Heart left ventricle (tissue), 16 donors: ENCODE measurements around the gene BRK1. TPM values are rescaled to one million over a fixed set of nuclear protein-coding genes. Genes with fewer than 3 reads are reported as not detected.

Experiments
- ATAC-seq, 4 donors: fragments of 200-7000 bp; cut with Tn5 transposase; one replicate each; pipeline ENCODE4 v1.9.1; 2020 to 2022; ENCODE audit warnings: moderate library complexity in 4 of 4, mild to moderate bottlenecking in 3 of 4, moderate number of reproducible peaks in 1 of 4
- DNase-seq, 5 donors: peaks; one replicate each; pipeline ENCODE4 v3.0.0-alpha.2; 2020
- H3K27ac ChIP-seq, 12 donors: fragments of 200-600 bp; sonication (generic) in 4 of 12; one replicate each; pipeline versions ENCODE4 v1.5.0 to v1.8.0; 2016 to 2022; ENCODE audit warnings: mild to moderate bottlenecking in 2 of 12
- H3K27me3 ChIP-seq, 9 donors: fragments of 200-600 bp; sonication (generic) in 2 of 9; one replicate each; pipeline versions ENCODE4 v1.5.1 to v1.8.0; 2016 to 2022; ENCODE audit warnings: mild to moderate bottlenecking in 3 of 9
- H3K36me3 ChIP-seq, 9 donors: fragments of 200-600 bp; sonication (generic) in 2 of 9; one replicate each; pipeline versions ENCODE4 v1.5.0 to v1.8.0; 2018 to 2022; ENCODE audit warnings: mild to moderate bottlenecking in 2 of 9
- H3K4me1 ChIP-seq, 12 donors: fragments of 200-600 bp; sonication (generic) in 4 of 12; one replicate each; pipeline versions ENCODE4 v1.5.0 to v1.8.0; 2016 to 2022; ENCODE audit warnings: mild to moderate bottlenecking in 3 of 12
- H3K4me3 ChIP-seq, 12 donors: fragments of 200-600 bp; sonication (generic) in 4 of 12; one replicate each; pipeline versions ENCODE4 v1.5.0 to v1.8.0; 2017 to 2022; ENCODE audit warnings: mild to moderate bottlenecking in 9 of 12, moderate library complexity in 4 of 12
- H3K9me3 ChIP-seq, 12 donors: fragments of 200-600 bp; sonication (generic) in 4 of 12; one replicate each; pipeline versions ENCODE4 v1.5.0 to v1.8.0; 2016 to 2022; ENCODE audit warnings: mild to moderate bottlenecking in 1 of 12
- POLR2A ChIP-seq, 2 donors: fragments of 450-650 bp; IDR thresholded peaks; one replicate each; pipeline ENCODE4 v1.6.1; 2017; ENCODE audit warnings: antibody characterized with exemption in 2 of 2, mild to moderate bottlenecking in 2 of 2, moderate library complexity in 2 of 2
- WGBS, 4 donors: extraction: QIAGEN DNeasy Blood & Tissue Kit in 2 of 4; methylation state at CpG; one replicate each; pipeline versions ENCODE4 v1.1.5 to v1.1.7; 2013 to 2018; 5-methylcytosine and 5-hydroxymethylcytosine counted together
- intact Hi-C, 10 donors: fragments of 100-400 bp; cut with DNase I; formaldehyde crosslinking; loops; one replicate each; pipeline versions ENCODE4 v1.11.1 to v1.14.2; 2022
- polyA plus RNA-seq, 2 donors: library from polyadenylated mRNA; stranded (reverse); fragments of 200-250 nt; gene quantifications; one replicate each; pipeline ENCODE4 v1.2.3, GENCODE V29; 2013
- total RNA-seq, 9 donors: library from RNA; depleted of rRNA in 2 of 9; stranded (reverse); fragments of >200 nt in 2 of 9; fragmentation: NEBNext Ultra II Directional in 3 of 9; extraction: Animal tissue kit (Norgen Biotek cat#: 25700) in 3 of 9; gene quantifications; one replicate each; pipeline versions ENCODE4 v1.1.0 to v1.2.4, GENCODE V29; 2016 to 2023
- TF ChIP-seq, protein P1 (sequence below), 12 donors: fragments of 200-600 bp; sonication (generic) in 4 of 12; IDR thresholded peaks; one replicate each; pipeline versions ENCODE4 v1.5.0 to v1.8.0; 2018 to 2022; ENCODE audit warnings: antibody characterized with exemption in 12 of 12, mild to moderate bottlenecking in 5 of 12
- donor health status: ischemic (EF 13 %, LVEDD 7.1; RV severe dilation, severe dysfunction).
- donor health status: healthy with polysubstance abuse.
- donor health status: DM: no; HTN: yes; CAD: no.
- donor health status: DM: no; HTN: no; CAD: no.
- donor health status: ischemic (EF 25% LVEDD 6.9; RV normal size, moderate dysfunction).
- donor health status: ischemic (EF 25% LVEDD 5.7; RV mildly dilated, moderate dysfunction).
- donor health status: healthy.
- donor health status: DM: yes; HTN: yes; CAD: no.
- donor health status: ischemic (EF 35%, LVEDD 5.7; RV mildly dilated, moderate dysfunction).
- donor health status: nonischemic (EF 11% LVEDD 7.7; RV severe dilation, severe dysfunction).
- donor health status: DM: yes; HTN: yes; CAD: no.
- donor health status: PGD.
- donor health status: ischemic (EF 29% LVEDD 5.4; RV normal size, mild dysfunction).
- donor health status: nonischemic (EF 23%, LVEDD 6.1; RV moderate dilation, normal function).

BRK1 gene
- total and polyA plus RNA-seq, 11 donors: 69.8 to 159 (median 89.8) TPM

DNA sequence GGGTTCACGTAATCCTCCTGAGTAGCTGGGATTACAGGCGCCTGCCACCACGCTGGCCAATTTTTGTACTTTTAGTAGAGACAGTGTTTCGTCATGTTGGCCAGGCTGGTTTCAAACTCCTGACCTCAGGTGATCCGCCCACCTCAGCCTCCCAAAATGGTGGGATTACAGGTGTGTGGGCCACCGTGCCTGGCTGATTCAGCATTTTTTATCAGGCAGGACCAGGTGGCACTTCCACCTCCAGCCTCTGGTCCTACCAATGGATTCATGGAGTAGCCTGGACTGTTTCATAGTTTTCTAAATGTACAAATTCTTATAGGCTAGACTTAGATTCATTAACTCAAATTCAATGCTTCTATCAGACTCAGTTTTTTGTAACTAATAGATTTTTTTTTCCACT is 35.5 kb downstream of the BRK1 start:
- Histone ChIP-seq H3K36me3 (peaks cover 0 to 89% (median 80%) of the 10 kb centered on the region in 9 donors), H3K27ac (no peak overlapping the region), H3K4me3 (no peak overlapping the region), H3K9me3 (no peaks in the 10 kb centered on the region), H3K27me3 (no peaks in the 10 kb centered on the region), H3K4me1 (peaks cover 0 to 18% (median 0%) of the 10 kb centered on the region in 12 donors)
- no peak for TF ChIP-seq POLR2A (IDR thresholded peaks at IDR 0.05)
- TF ChIP-seq, protein P1, sequence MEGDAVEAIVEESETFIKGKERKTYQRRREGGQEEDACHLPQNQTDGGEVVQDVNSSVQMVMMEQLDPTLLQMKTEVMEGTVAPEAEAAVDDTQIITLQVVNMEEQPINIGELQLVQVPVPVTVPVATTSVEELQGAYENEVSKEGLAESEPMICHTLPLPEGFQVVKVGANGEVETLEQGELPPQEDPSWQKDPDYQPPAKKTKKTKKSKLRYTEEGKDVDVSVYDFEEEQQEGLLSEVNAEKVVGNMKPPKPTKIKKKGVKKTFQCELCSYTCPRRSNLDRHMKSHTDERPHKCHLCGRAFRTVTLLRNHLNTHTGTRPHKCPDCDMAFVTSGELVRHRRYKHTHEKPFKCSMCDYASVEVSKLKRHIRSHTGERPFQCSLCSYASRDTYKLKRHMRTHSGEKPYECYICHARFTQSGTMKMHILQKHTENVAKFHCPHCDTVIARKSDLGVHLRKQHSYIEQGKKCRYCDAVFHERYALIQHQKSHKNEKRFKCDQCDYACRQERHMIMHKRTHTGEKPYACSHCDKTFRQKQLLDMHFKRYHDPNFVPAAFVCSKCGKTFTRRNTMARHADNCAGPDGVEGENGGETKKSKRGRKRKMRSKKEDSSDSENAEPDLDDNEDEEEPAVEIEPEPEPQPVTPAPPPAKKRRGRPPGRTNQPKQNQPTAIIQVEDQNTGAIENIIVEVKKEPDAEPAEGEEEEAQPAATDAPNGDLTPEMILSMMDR (IDR thresholded peaks at IDR 0.05): no peak
- intact Hi-C loops: no loop called here
- WGBS, 4 donors: 78 to 87% (median 81%) methylated on average over 6 of the region's 6 CpGs
- DNase-seq (no peak), ATAC-seq (no peak)

DNA sequence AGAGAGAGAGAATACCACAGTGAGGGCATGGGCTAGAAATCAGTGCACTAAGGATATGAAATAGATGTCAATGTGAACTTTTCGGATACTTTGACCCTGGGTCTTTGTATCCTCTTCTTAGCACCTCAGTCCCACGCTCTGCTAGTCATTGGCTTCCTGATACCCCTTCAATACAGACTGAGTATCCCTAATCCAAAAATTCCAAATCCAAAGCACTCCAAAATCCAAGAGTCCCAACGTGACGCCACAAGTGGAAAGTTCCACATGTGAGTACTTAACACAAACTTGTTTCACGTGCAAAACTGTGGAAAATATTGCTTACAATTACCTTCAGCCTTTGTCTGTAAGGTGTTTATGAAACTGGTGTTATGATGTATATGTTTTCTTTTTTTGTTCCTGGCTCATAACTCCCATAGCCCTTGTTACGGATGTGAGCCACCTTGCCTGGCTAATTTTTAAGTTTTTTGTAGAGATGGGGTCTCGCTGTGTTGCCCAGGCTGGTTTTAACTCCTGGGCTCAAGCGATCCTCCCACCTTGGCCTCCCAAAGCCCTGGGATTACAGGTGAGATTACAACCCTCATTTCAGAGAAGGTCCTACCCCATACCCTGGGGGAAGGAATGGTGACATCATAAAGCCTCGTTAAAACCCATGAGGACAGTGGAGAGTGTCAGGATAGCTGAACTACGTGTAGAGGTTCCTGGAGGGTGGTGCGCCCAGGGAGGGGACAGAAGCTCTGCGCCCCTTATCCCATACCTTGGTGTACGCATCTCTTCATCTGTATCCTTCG is 39.1 kb downstream of the BRK1 start:
- Histone ChIP-seq H3K4me3 (no peak overlapping the region), H3K4me1 (peaks cover 0 to 3% (median 0%) of the 10 kb centered on the region in 12 donors), H3K9me3 (no peaks in the 10 kb centered on the region), H3K27ac (no peak overlapping the region), H3K36me3 (peaks cover 0 to 57% (median 49%) of the 10 kb centered on the region in 9 donors), H3K27me3 (no peaks in the 10 kb centered on the region)
- ATAC-seq (peak in 1 of 4 donors; percentile 13), DNase-seq (no peak)
- WGBS, 4 donors: 88 to 92% (median 90%) methylated on average over 14 of the region's 14 CpGs
- TF ChIP-seq POLR2A (IDR thresholded peaks at IDR 0.05): no peak
- TF ChIP-seq, protein P1 (IDR thresholded peaks at IDR 0.05): no peak
- intact Hi-C loops: no loop called here

DNA sequence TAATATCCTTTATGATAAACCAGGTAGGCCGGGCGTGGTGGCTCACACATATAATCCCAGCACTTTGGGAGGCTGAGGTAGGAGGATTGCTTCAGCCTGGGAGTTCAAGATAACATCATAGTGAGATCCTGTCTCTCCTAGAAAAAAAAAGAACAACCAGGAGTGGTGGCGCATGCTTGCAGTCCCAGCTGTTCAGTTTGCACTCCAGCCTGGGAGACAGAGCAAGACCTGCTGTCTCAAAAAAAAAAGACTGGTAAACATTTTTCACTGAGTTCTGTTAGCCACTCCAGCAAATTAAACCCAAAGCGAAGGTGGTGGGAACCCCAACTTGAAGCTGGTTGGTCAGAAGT is 39.6 kb downstream of the BRK1 start:
- DNase-seq: no peak
- Histone ChIP-seq H3K27ac (no peak overlapping the region), H3K27me3 (no peaks in the 10 kb centered on the region), H3K9me3 (no peaks in the 10 kb centered on the region), H3K4me1 (no peaks in the 10 kb centered on the region), H3K4me3 (no peak overlapping the region), H3K36me3 (peaks cover 0 to 51% (median 44%) of the 10 kb centered on the region in 9 donors)
- ATAC-seq: no peak
- TF ChIP-seq, protein P1 (IDR thresholded peaks at IDR 0.05): no peak
- no peak for TF ChIP-seq POLR2A (IDR thresholded peaks at IDR 0.05)
- 90 to 96% (median 94%) methylated on average over 4 of the region's 4 CpGs for WGBS, 4 donors
- intact Hi-C loops: no loop called here

DNA sequence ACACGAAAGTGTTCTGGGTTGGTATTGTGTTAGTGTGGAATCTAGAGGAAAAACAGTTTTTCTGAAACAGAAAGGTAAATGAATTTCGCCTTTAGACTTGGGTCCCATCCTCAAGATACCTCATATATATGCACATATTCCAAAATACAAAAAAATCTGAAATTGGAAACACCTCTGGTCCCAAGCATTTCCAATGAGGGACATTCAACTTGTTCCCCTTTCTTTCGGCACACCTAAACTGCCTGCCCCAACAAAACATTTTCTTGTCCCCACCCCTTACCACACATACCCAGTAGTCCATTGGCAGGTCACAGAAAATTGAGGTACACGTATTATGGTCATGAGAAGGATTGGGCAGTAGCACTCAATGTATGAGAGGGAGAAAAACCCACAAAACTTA is 40.2 kb downstream of the BRK1 start:
- H3K27ac ChIP-seq: no peak overlapping the region
- H3K9me3 ChIP-seq: no peaks in the 10 kb centered on the region
- WGBS, 4 donors: 96 to 99% (median 97%) methylated on average over 4 of the region's 4 CpGs
- no peaks in the 10 kb centered on the region for H3K27me3 ChIP-seq
- intact Hi-C loops: no loop called here
- ATAC-seq (no peak), DNase-seq (no peak)
- H3K36me3 ChIP-seq: peaks cover 0 to 46% (median 38%) of the 10 kb centered on the region in 9 donors
- no peak for TF ChIP-seq POLR2A (IDR thresholded peaks at IDR 0.05)
- H3K4me1 ChIP-seq: no peaks in the 10 kb centered on the region
- no peak overlapping the region for H3K4me3 ChIP-seq
